Measurements from ENCODE around the gene MSI2.

MSI2 gene

GRCh38 chr17:57532556-57532955 is 276.2 kb downstream of the MSI2 start:
- Histone ChIP-seq H3K27me3 (ENCODE audit: insufficient read depth, low read length) (no peaks in the 10 kb centered on the region), H2AFZ (ENCODE audit: insufficient read depth, low read length, poor library complexity) (no peak overlapping the region), H2AK5ac (ENCODE audit: low read length) (peak overlapping the region; percentile 83), H3K27ac (ENCODE audit: low read depth, low read length) (no peak overlapping the region), H4K12ac (ENCODE audit: low read depth, low read length) (no peak overlapping the region), H3K4me3 (ENCODE audit: low read depth, low read length) (no peak overlapping the region), H2BK5ac (ENCODE audit: low read depth, low read length, poor library complexity) (peak overlapping the region; percentile 35), H3K18ac (ENCODE audit: low read length) (peak overlapping the region; percentile 75), H3K4me1 (ENCODE audit: control insufficient read depth in 1 of 2, insufficient read depth in 2 of 2, low read length in 2 of 2) (peaks cover 46 to 53% of the 10 kb centered on the region in 2 experiments), H3K14ac (ENCODE audit: low read length) (peak overlapping the region; percentile 33), H2BK12ac (ENCODE audit: low read length) (peak overlapping the region; percentile 25), H4K91ac (ENCODE audit: low read depth, low read length) (peak overlapping the region; percentile 46), H3K4me2 (ENCODE audit: low read length) (no peak overlapping the region), H3K79me1 (ENCODE audit: low read length) (peaks cover 36% of the 10 kb centered on the region), H3K36me3 (ENCODE audit: control insufficient read depth in 1 of 2, insufficient read depth in 2 of 2, low read length in 2 of 2) (peaks cover 3 to 4% of the 10 kb centered on the region in 2 experiments), H4K8ac (ENCODE audit: low read depth, low read length) (peak overlapping the region; percentile 52), H3K9me3 (ENCODE audit: insufficient read depth, low read depth, low read length) (no peaks in the 10 kb centered on the region), H3K9ac (ENCODE audit: low read length) (no peak overlapping the region), H3K79me2 (ENCODE audit: control insufficient read depth, insufficient read depth, low read length, poor library complexity) (peaks cover 3% of the 10 kb centered on the region), H3K23ac (ENCODE audit: low read length) (no peak overlapping the region), H3K4ac (ENCODE audit: low read depth, low read length) (no peak overlapping the region), H2BK120ac (ENCODE audit: insufficient read depth, low read length, poor library complexity) (peak overlapping the region; percentile 9)
- no peak for DNase-seq
- no CpG with 5 or more reads among the region's 6 CpGs for WGBS (ENCODE audit: extremely low coverage, insufficient coverage, insufficient read length)

- Histone ChIP-seq H3K9me3 (ENCODE audit: insufficient read depth, low read depth, low read length) (no peaks in the 10 kb centered on the region), H2BK5ac (ENCODE audit: low read depth, low read length, poor library complexity) (peak overlapping the region; percentile 35), H3K4me3 (ENCODE audit: low read depth, low read length) (no peak overlapping the region), H2BK12ac (ENCODE audit: low read length) (peak overlapping the region; percentile 25), H3K4ac (ENCODE audit: low read depth, low read length) (peak overlapping the region; percentile 31), H3K79me2 (ENCODE audit: control insufficient read depth, insufficient read depth, low read length, poor library complexity) (peaks cover 3% of the 10 kb centered on the region), H3K27me3 (ENCODE audit: insufficient read depth, low read length) (no peaks in the 10 kb centered on the region), H4K12ac (ENCODE audit: low read depth, low read length) (no peak overlapping the region), H3K18ac (ENCODE audit: low read length) (peak overlapping the region; percentile 75), H3K9ac (ENCODE audit: low read length) (no peak overlapping the region), H2AFZ (ENCODE audit: insufficient read depth, low read length, poor library complexity) (no peak overlapping the region), H3K79me1 (ENCODE audit: low read length) (peaks cover 34% of the 10 kb centered on the region), H3K14ac (ENCODE audit: low read length) (peak overlapping the region; percentile 33), H2BK120ac (ENCODE audit: insufficient read depth, low read length, poor library complexity) (peak overlapping the region; percentile 9), H2AK5ac (ENCODE audit: low read length) (peak overlapping the region; percentile 83), H4K91ac (ENCODE audit: low read depth, low read length) (peak overlapping the region; percentile 46), H3K4me1 (ENCODE audit: control insufficient read depth in 1 of 2, insufficient read depth in 2 of 2, low read length in 2 of 2) (peaks cover 47 to 52% of the 10 kb centered on the region in 2 experiments), H4K8ac (ENCODE audit: low read depth, low read length) (peak overlapping the region; percentile 52), H3K4me2 (ENCODE audit: low read length) (no peak overlapping the region), H3K27ac (ENCODE audit: low read depth, low read length) (peak overlapping the region; percentile 49), H3K23ac (ENCODE audit: low read length) (no peak overlapping the region), H3K36me3 (ENCODE audit: control insufficient read depth in 1 of 2, insufficient read depth in 2 of 2, low read length in 2 of 2) (peaks cover 3 to 4% of the 10 kb centered on the region in 2 experiments)
- no CpG with 5 or more reads among the region's 5 CpGs for WGBS (ENCODE audit: extremely low coverage, insufficient coverage, insufficient read length)
- no peak for DNase-seq
Observed at GRCh38 chr17:57532966-57533365, 276.6 kb downstream of the MSI2 start.

DNA sequence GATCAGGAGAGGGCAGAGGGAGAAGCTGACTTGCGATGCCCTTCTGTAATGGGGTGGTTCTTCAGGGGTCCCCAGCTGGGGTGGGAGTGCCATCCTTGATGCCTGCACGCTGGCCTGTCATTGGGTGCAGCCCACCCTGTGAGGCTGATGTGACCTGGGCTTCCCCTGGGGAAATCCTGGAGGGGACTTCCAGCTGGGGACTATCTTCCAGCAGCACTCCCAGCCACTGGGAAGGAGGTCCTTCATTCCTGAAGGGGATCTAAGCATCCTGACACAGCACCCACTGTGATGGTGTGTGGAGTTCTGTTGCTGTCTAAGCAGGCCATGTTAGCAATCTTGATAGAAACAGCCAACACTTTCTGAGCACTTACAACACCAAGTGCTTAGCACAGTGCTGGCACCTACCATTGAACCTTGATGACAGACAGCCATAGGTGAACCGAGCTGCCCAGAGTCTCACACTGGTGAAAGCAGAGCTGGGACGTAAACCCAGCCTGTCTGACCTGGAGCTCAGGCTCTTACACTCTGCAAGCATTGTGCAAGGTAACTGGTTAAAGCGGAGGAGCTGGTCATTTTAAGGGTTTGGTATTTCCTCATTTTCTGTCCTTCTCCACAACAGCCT is 277.5 kb downstream of the MSI2 start:
- H2AFZ ChIP-seq (ENCODE audit: insufficient read depth, low read length, poor library complexity), result no peak overlapping the region
- no peak overlapping the region for H3K4me3 ChIP-seq (ENCODE audit: low read depth, low read length)
- H4K12ac ChIP-seq (ENCODE audit: low read depth, low read length), result no peak overlapping the region
- H3K9ac ChIP-seq (ENCODE audit: low read length), result peak overlapping the region; percentile 8
- H2BK12ac ChIP-seq (ENCODE audit: low read length), result peak overlapping the region; percentile 12
- peak overlapping the region; percentile 36 for H3K27ac ChIP-seq (ENCODE audit: low read depth, low read length)
- H3K36me3 ChIP-seq (ENCODE audit: control insufficient read depth in 1 of 2, insufficient read depth in 2 of 2, low read length in 2 of 2), result peaks cover 3 to 4% of the 10 kb centered on the region in 2 experiments
- H3K4me1 ChIP-seq (ENCODE audit: control insufficient read depth in 1 of 2, insufficient read depth in 2 of 2, low read length in 2 of 2), result peaks cover 48 to 51% of the 10 kb centered on the region in 2 experiments
- H3K4ac ChIP-seq (ENCODE audit: low read depth, low read length), result no peak overlapping the region
- H2AK5ac ChIP-seq (ENCODE audit: low read length), result peak overlapping the region; percentile 2
- H2BK120ac ChIP-seq (ENCODE audit: insufficient read depth, low read length, poor library complexity), result peak overlapping the region; percentile 35
- peak overlapping the region; percentile 33 for H4K8ac ChIP-seq (ENCODE audit: low read depth, low read length)
- peak overlapping the region; percentile 76 for H3K18ac ChIP-seq (ENCODE audit: low read length)
- peaks cover 3% of the 10 kb centered on the region for H3K79me2 ChIP-seq (ENCODE audit: control insufficient read depth, insufficient read depth, low read length, poor library complexity)
- peak overlapping the region; percentile 64 for H4K91ac ChIP-seq (ENCODE audit: low read depth, low read length)
- peaks cover 36% of the 10 kb centered on the region for H3K79me1 ChIP-seq (ENCODE audit: low read length)
- H3K14ac ChIP-seq (ENCODE audit: low read length), result peak overlapping the region; percentile 7
- no CpG with 5 or more reads among the region's 5 CpGs for WGBS (ENCODE audit: extremely low coverage, insufficient coverage, insufficient read length)
- no peak for DNase-seq
- no peaks in the 10 kb centered on the region for H3K27me3 ChIP-seq (ENCODE audit: insufficient read depth, low read length)
- H2BK5ac ChIP-seq (ENCODE audit: low read depth, low read length, poor library complexity), result peak overlapping the region; percentile 32
- H3K9me3 ChIP-seq (ENCODE audit: insufficient read depth, low read depth, low read length), result no peaks in the 10 kb centered on the region
- no peak overlapping the region for H3K4me2 ChIP-seq (ENCODE audit: low read length)
- no peak overlapping the region for H3K23ac ChIP-seq (ENCODE audit: low read length)

GRCh38 chr17:57534863-57535248 is 278.5 kb downstream of the MSI2 start:
- H3K27ac ChIP-seq (ENCODE audit: low read depth, low read length), result no peak overlapping the region
- H2BK5ac ChIP-seq (ENCODE audit: low read depth, low read length, poor library complexity), result peak overlapping the region; percentile 37
- no peaks in the 10 kb centered on the region for H3K27me3 ChIP-seq (ENCODE audit: insufficient read depth, low read length)
- H3K4me3 ChIP-seq (ENCODE audit: low read depth, low read length), result no peak overlapping the region
- peak overlapping the region; percentile 62 for H3K14ac ChIP-seq (ENCODE audit: low read length)
- peak overlapping the region; percentile 44 for H4K8ac ChIP-seq (ENCODE audit: low read depth, low read length)
- no peaks in the 10 kb centered on the region for H3K9me3 ChIP-seq (ENCODE audit: insufficient read depth, low read depth, low read length)
- H3K9ac ChIP-seq (ENCODE audit: low read length), result no peak overlapping the region
- peak overlapping the region; percentile 80 for H3K18ac ChIP-seq (ENCODE audit: low read length)
- H2AFZ ChIP-seq (ENCODE audit: insufficient read depth, low read length, poor library complexity), result peak overlapping the region; percentile 23
- peaks cover 3 to 4% of the 10 kb centered on the region in 2 experiments for H3K36me3 ChIP-seq (ENCODE audit: control insufficient read depth in 1 of 2, insufficient read depth in 2 of 2, low read length in 2 of 2)
- H3K4me2 ChIP-seq (ENCODE audit: low read length), result no peak overlapping the region
- H3K79me1 ChIP-seq (ENCODE audit: low read length), result peaks cover 34% of the 10 kb centered on the region
- H2BK120ac ChIP-seq (ENCODE audit: insufficient read depth, low read length, poor library complexity), result peak overlapping the region; percentile 6
- no CpG with 5 or more reads among the region's 4 CpGs for WGBS (ENCODE audit: extremely low coverage, insufficient coverage, insufficient read length)
- H2BK12ac ChIP-seq (ENCODE audit: low read length), result peak overlapping the region; percentile 67
- H4K91ac ChIP-seq (ENCODE audit: low read depth, low read length), result peak overlapping the region; percentile 58
- H3K23ac ChIP-seq (ENCODE audit: low read length), result no peak overlapping the region
- H2AK5ac ChIP-seq (ENCODE audit: low read length), result peak overlapping the region; percentile 76
- no peak overlapping the region for H4K12ac ChIP-seq (ENCODE audit: low read depth, low read length)
- H3K4me1 ChIP-seq (ENCODE audit: control insufficient read depth in 1 of 2, insufficient read depth in 2 of 2, low read length in 2 of 2), result peaks cover 46 to 47% of the 10 kb centered on the region in 2 experiments
- H3K79me2 ChIP-seq (ENCODE audit: control insufficient read depth, insufficient read depth, low read length, poor library complexity), result peaks cover 3% of the 10 kb centered on the region
- no peak overlapping the region for H3K4ac ChIP-seq (ENCODE audit: low read depth, low read length)
- DNase-seq, result no peak
